MM.1S (cell line): ENCODE results near the gene EXOC4.
"Not testable (repeated sequence)": the region's sequence is repeated elsewhere in the genome, so short reads cannot be mapped to it uniquely, and the experiment has no call there.

Experiments
- DNase-seq: peaks from one replicate; pipeline ENCODE4 v3.0.0-alpha.2; 2015
- H2AFZ ChIP-seq: fragments of 300-600 bp; sonication (generic); 2 replicates; pipeline ENCODE4 v1.6.0; 2016; ENCODE audit warnings: antibody characterized with exemption, low read length
- H3F3A ChIP-seq: fragments of 300-600 bp; sonication (generic); 2 replicates; pipeline ENCODE4 v1.6.1; 2016; ENCODE audit warnings: mild to moderate bottlenecking, antibody characterized with exemption, low read length, moderate library complexity, mixed read lengths; ENCODE audit not compliant: insufficient read depth
- H3K27ac ChIP-seq: fragments of 300-600 bp; sonication (generic); 2 replicates; pipeline ENCODE4 v1.5.1; 2016; ENCODE audit warnings: mild to moderate bottlenecking, low read length
- H3K27me3 ChIP-seq: fragments of 300-600 bp; sonication (generic); replicated peaks from 2 replicates; pipeline ENCODE4 v1.6.0; 2016; ENCODE audit warnings: low read length; ENCODE audit not compliant: insufficient read depth
- H3K36me3 ChIP-seq: fragments of 300-600 bp; sonication (generic); replicated peaks from 2 replicates; pipeline ENCODE4 v1.6.1; 2016; ENCODE audit warnings: mild to moderate bottlenecking, low read length, mixed read lengths; ENCODE audit not compliant: insufficient read depth
- H3K4me1 ChIP-seq: fragments of 300-600 bp; sonication (generic); 2 replicates; pipeline ENCODE4 v1.6.1; 2016; ENCODE audit warnings: low read length, mixed read lengths
- H3K4me2 ChIP-seq: fragments of 300-600 bp; sonication (generic); 2 replicates; pipeline ENCODE4 v1.6.0; 2016; ENCODE audit warnings: low read depth, low read length
- H3K4me3 ChIP-seq: fragments of 300-600 bp; sonication (generic); 2 replicates; pipeline ENCODE4 v1.5.1; 2016; ENCODE audit warnings: low read length, mixed read lengths
- H3K79me2 ChIP-seq: fragments of 300-600 bp; sonication (generic); 2 replicates; pipeline ENCODE4 v1.6.1; 2016; ENCODE audit warnings: mixed run types, low read length, mixed read lengths
- H3K9ac ChIP-seq: fragments of 300-600 bp; sonication (generic); 2 replicates; pipeline ENCODE4 v1.6.1; 2016; ENCODE audit warnings: low read length, mixed read lengths
- H3K9me2 ChIP-seq: fragments of 300-600 bp; sonication (generic); replicated peaks from 2 replicates; pipeline ENCODE4 v1.6.1; 2016; ENCODE audit warnings: mild to moderate bottlenecking, low read length, mixed read lengths; ENCODE audit not compliant: insufficient read depth
- H3K9me3 ChIP-seq: fragments of 300-600 bp; sonication (generic); replicated peaks from 2 replicates; pipeline ENCODE4 v1.6.1; 2016; ENCODE audit warnings: mild to moderate bottlenecking, low read length, mixed read lengths; ENCODE audit not compliant: insufficient read depth
- H4K20me1 ChIP-seq: fragments of 300-600 bp; sonication (generic); 2 replicates; pipeline ENCODE4 v1.6.1; 2016; ENCODE audit warnings: mild to moderate bottlenecking, low read length, moderate library complexity, mixed read lengths; ENCODE audit not compliant: insufficient read depth
- EZH2 ChIP-seq: fragments of 300-600 bp; sonication (generic); optimal IDR thresholded peaks from 2 replicates; pipeline ENCODE3; 2017; ENCODE audit warnings: low read depth, mild to moderate bottlenecking, antibody characterized with exemption, low read length, mixed read lengths
- EZH2phosphoT487 ChIP-seq: fragments of 300-600 bp; sonication (generic); IDR thresholded peaks from 2 replicates; pipeline ENCODE4 v1.6.1; 2018; ENCODE audit warnings: antibody characterized with exemption, low read length
- TF ChIP-seq, protein P1 (sequence below): fragments of 300-600 bp; sonication (generic); IDR thresholded peaks from 2 replicates; pipeline ENCODE4 v1.5.1; 2016; ENCODE audit warnings: antibody characterized with exemption, low read length, mixed read lengths

The EXOC4 gene

DNA sequence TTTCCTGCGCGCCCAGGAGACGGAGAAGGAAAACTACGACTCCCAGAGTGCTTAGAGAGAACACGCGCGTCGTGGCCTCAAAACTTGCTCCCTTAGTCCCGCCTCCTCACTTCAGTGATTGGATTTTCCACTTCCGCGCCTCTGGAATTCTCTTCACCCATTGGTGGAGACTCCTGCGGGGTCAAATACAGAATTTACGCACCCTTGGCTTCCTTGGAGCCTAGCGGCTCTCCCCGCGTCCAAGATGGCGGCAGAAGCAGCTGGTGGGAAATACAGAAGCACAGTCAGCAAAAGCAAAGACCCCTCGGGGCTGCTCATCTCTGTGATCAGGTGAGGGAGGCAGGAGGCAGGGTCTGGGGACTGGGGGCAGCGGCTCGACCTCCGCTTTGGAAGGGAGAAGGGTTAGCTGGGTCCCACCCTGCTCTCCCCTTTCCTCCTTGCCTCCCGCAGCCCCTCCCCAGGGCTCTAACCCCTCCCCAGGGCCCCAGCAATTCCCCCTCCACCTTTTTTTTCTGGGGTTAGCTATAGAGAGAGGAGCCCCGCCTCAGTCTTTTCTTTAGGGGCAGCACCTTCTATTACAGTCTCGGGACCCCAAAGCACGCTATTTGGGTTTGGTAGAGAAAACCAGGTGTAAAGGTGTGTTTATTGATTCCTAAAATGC is at the start of gene EXOC4:
EXOC4 (plus strand) TSS at position 221 of the 661 bp plus-strand sequence.
- Histone ChIP-seq H3K27ac (peak within 1 kb of the TSS; percentile 52), H2AFZ (peak within 1 kb of the TSS; percentile 87), H3K9ac (peak within 1 kb of the TSS; percentile 91), H3K27me3 (no peaks in the 10 kb centered on the region), H3K4me1 (peaks cover 14% of the 10 kb centered on the region), H3K79me2 (peaks cover 51% of the 10 kb centered on the region), H3F3A (peaks cover 6% of the 10 kb centered on the region; the same call in 1 of the 2 replicates), H3K9me3 (no peaks in the 10 kb centered on the region), H3K9me2 (no peaks in the 10 kb centered on the region), H3K4me3 (peak within 1 kb of the TSS; percentile 91), H3K4me2 (peak within 1 kb of the TSS; percentile 74), H4K20me1 (no peaks in the 10 kb centered on the region), H3K36me3 (peaks cover 4% of the 10 kb centered on the region; the same call in 1 of the 2 replicates)
- peak; percentile 100 for DNase-seq
- TF ChIP-seq EZH2 = no peak
- TF ChIP-seq, protein P1, sequence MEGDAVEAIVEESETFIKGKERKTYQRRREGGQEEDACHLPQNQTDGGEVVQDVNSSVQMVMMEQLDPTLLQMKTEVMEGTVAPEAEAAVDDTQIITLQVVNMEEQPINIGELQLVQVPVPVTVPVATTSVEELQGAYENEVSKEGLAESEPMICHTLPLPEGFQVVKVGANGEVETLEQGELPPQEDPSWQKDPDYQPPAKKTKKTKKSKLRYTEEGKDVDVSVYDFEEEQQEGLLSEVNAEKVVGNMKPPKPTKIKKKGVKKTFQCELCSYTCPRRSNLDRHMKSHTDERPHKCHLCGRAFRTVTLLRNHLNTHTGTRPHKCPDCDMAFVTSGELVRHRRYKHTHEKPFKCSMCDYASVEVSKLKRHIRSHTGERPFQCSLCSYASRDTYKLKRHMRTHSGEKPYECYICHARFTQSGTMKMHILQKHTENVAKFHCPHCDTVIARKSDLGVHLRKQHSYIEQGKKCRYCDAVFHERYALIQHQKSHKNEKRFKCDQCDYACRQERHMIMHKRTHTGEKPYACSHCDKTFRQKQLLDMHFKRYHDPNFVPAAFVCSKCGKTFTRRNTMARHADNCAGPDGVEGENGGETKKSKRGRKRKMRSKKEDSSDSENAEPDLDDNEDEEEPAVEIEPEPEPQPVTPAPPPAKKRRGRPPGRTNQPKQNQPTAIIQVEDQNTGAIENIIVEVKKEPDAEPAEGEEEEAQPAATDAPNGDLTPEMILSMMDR = no peak

DNA sequence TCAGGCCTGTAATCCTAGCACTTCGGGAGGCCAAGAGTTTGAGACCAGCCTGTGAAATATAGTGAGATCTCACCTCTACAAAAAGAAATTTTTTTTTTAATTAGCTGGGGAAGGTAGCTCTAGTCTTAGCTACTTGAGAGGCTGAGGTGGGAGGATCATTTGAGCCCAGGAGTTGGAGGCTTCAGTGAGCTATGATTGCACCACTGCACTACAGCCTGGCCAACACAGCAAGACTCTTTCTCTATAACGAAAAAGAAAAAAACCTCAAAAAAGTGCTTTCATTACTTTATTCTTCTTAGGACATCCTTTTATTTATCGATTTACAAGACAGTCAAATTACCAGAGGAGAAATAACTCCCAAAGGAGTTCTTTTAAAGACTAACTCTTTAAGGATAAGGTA is 49.4 kb upstream of the EXOC4 start:
- Histone ChIP-seq H2AFZ (no peak overlapping the region), H3K27me3 (no peaks in the 10 kb centered on the region), H4K20me1 (no peaks in the 10 kb centered on the region), H3K9me3 (no peaks in the 10 kb centered on the region), H3K4me2 (no peak overlapping the region), H3K79me2 (no peaks in the 10 kb centered on the region), H3K27ac (no peak overlapping the region), H3K9me2 (no peaks in the 10 kb centered on the region), H3K4me3 (no peak overlapping the region), H3K36me3 (no peaks in the 10 kb centered on the region), H3F3A (no peaks in the 10 kb centered on the region), H3K9ac (no peak overlapping the region), H3K4me1 (no peaks in the 10 kb centered on the region)
- TF ChIP-seq EZH2phosphoT487 = no peak
- TF ChIP-seq EZH2 = no peak
- TF ChIP-seq, protein P1 = no peak
- no peak for DNase-seq

DNA sequence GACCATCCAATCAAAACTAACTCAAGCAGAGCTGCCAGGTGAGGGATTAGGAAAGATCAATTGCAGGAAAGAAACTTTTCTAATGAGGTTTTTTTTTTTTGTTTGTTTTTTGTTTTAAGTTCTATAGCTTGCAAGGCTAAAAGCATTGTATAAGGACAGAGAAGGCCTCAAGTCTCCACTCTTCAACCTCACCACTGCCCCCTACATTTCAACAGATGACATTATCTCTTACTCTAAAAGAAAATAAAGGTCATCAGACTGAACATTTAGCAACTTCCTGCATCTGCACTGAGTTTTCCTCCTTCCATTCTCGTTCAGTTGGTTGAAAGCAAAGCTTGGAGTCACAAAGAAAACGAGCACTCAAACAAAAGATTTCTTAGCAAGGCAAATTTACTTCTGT is 45.2 kb upstream of the EXOC4 start:
- no peak overlapping the region for H3K4me2 ChIP-seq
- no peaks in the 10 kb centered on the region for H3K79me2 ChIP-seq
- H3K27ac ChIP-seq = no peak overlapping the region
- no peaks in the 10 kb centered on the region for H3K9me3 ChIP-seq
- TF ChIP-seq EZH2 (no peak), EZH2phosphoT487 (no peak)
- TF ChIP-seq, protein P1 = peak; percentile 27; the same call in 1 of the 2 replicates
- H2AFZ ChIP-seq = no peak overlapping the region
- H3K27me3 ChIP-seq = no peaks in the 10 kb centered on the region
- H3K9ac ChIP-seq = no peak overlapping the region
- DNase-seq = peak; percentile 21
- H3K4me3 ChIP-seq = no peak overlapping the region
- H3F3A ChIP-seq = no peaks in the 10 kb centered on the region
- H3K4me1 ChIP-seq = no peaks in the 10 kb centered on the region
- no peaks in the 10 kb centered on the region for H3K9me2 ChIP-seq
- no peaks in the 10 kb centered on the region for H4K20me1 ChIP-seq
- no peaks in the 10 kb centered on the region for H3K36me3 ChIP-seq

DNA sequence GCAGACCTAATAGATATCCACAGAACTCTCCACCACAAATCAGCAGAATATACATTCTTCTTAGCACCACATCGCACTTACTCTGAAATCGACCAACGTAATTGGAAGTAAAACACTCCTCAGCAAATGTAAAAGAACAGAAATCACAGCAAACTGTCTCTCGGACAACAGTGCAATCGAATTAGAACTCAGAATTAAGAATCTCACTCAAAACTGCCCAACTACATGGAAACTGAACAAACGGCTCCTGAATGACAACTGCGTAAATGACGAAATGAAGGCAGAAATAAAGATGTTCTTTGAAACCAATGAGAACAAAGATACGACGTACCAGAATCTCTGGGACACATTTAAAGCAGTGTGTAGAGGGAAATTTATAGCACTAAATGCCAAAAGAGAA is 42.1 kb upstream of the EXOC4 start:
- not testable (repeated sequence) for H3K27me3 ChIP-seq, H3K9me3 ChIP-seq, H2AFZ ChIP-seq

DNA sequence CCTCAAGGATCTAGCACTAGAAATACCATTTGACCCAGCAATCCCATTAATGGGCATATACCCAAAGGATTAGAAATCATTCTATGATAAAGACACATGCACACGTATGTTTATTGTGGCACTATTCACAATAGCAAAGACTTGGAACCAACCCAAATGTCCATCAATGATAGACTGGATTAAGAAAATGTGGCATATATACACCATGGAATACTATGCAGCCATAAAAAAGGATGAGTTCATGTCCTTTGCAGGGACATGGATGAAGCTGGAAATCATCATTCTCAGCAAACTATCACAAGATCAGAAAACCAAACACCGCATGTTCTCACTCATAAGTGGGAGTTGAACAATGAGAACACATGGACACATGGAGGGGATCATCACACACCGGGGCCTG is 39.1 kb upstream of the EXOC4 start:
- not testable (repeated sequence) for H3K9ac ChIP-seq, H3K4me3 ChIP-seq, H3K27me3 ChIP-seq, H3K4me1 ChIP-seq, H3K27ac ChIP-seq, H3K79me2 ChIP-seq, H4K20me1 ChIP-seq, H3K4me2 ChIP-seq, H3K9me3 ChIP-seq, DNase-seq, H3F3A ChIP-seq, H3K36me3 ChIP-seq, H3K9me2 ChIP-seq, H2AFZ ChIP-seq

More for the DNA sequence above, 42.1 kb upstream of the EXOC4 start:
- not testable (repeated sequence) for H3K27ac ChIP-seq, H3K79me2 ChIP-seq, H3F3A ChIP-seq, H4K20me1 ChIP-seq, H3K4me2 ChIP-seq, DNase-seq, H3K4me1 ChIP-seq, H3K36me3 ChIP-seq, H3K9me2 ChIP-seq, H3K9ac ChIP-seq, H3K4me3 ChIP-seq
